ENCODE results near the gene P2RX1. TPM values are rescaled to one million over a fixed set of nuclear protein-coding genes. Genes with fewer than 3 reads are reported as not detected.
A peak's percentile ranks its signal among the peaks of the same experiment; 100 is the strongest.

P2RX1 gene
- total and polyA plus RNA-seq, 2 of the 4 experiments (the other 2 are of a cell fraction), result not detected

- in situ Hi-C loops (cut with MboI; ENCODE audit: low sequenced_read_pairs), result no loop called here
- Histone ChIP-seq H3K4ac (ENCODE audit: low read depth, low read length) (no peak overlapping the region), H3K14ac (replicated peaks; ENCODE audit: low read depth, low read length) (no peak overlapping the region), H3K79me1 (ENCODE audit: low read depth in 1 of 2, low read length in 2 of 2) (peaks cover 0 to 7% of the 10 kb centered on the region in 2 experiments; a peak in 2 of 4 replicates), H3K18ac (ENCODE audit: low read depth, low read length) (no peak overlapping the region), H4K20me1 (ENCODE audit: insufficient read depth, low read length) (peaks cover 6% of the 10 kb centered on the region; the same call in 1 of the 2 replicates), H3K23ac (ENCODE audit: low read depth, low read length) (no peak overlapping the region), H3K27ac (ENCODE audit: insufficient read depth, low read length) (no peak overlapping the region), H3K9ac (ENCODE audit: low read depth, low read length) (no peak overlapping the region), H2BK120ac (ENCODE audit: low read depth, low read length) (no peak overlapping the region), H4K5ac (ENCODE audit: low read depth, low read length) (no peak overlapping the region), H2BK20ac (ENCODE audit: low read depth, low read length) (no peak overlapping the region), H4K8ac (ENCODE audit: low read depth in 2 of 2, low read length in 2 of 2) (no peak overlapping the region), H2BK15ac (ENCODE audit: low read depth, low read length) (no peak overlapping the region), H3K56ac (ENCODE audit: extremely low read depth, insufficient read depth, low read length) (no peak overlapping the region), H3K4me2 (ENCODE audit: low read depth, low read length) (no peak overlapping the region), H4K91ac (ENCODE audit: insufficient read depth, low read depth, low read length) (no peak overlapping the region), H3K4me1 (ENCODE audit: control insufficient read depth, insufficient read depth, low read length) (peaks cover 10% of the 10 kb centered on the region), H2AFZ (replicated peaks; ENCODE audit: low read length, poor library complexity) (peak overlapping the region; percentile 8), H3K27me3 (ENCODE audit: control insufficient read depth, insufficient read depth, low read length) (peaks cover 2% of the 10 kb centered on the region; the same call in 1 of the 2 replicates), H2AK5ac (ENCODE audit: low read depth, low read length) (peak overlapping the region; percentile 12; the same call in 1 of the 2 replicates), H3K36me3 (ENCODE audit: control insufficient read depth, insufficient read depth, low read length) (no peaks in the 10 kb centered on the region), H2BK5ac (ENCODE audit: low read depth, low read length, poor library complexity, severe bottlenecking) (no peak overlapping the region), H3K4me3 (ENCODE audit: insufficient read depth, low read depth, low read length) (no peak overlapping the region), H3K9me1 (ENCODE audit: insufficient read depth, low read length) (peaks cover 17% of the 10 kb centered on the region; the same call in 1 of the 2 replicates), H3K9me3 (ENCODE audit: control insufficient read depth, insufficient read depth, low read length) (no peaks in the 10 kb centered on the region), H2AK9ac (replicated peaks; ENCODE audit: low read depth, low read length, poor library complexity) (peak overlapping the region; percentile 23)
- WGBS, 2 experiments (ENCODE audit: extremely low coverage in 2 of 2, insufficient read length in 1 of 2), result 67% methylated on average over 6 of the region's 15 CpGs; no CpG with 5 or more reads in 1 of the 2 experiments
- BruUV-seq (replicated peaks), result no TSS peak
- intact Hi-C loops (cut with micrococcal nuclease), result no loop called here
- DNase-seq (no peak), ATAC-seq (ENCODE audit: low read depth) (no peak)
- dilution Hi-C loops (cut with HindIII; ENCODE audit: low sequenced_read_pairs, unreplicated experiment), result no loop called here
- TF ChIP-seq ELK1 (IDR thresholded peaks at IDR 0.05; ENCODE audit: borderline replicate concordance, low read depth, low read length), result no peak
- TF ChIP-seq CTCF (conservative IDR thresholded peaks at IDR 0.05; ENCODE audit: low read depth, low read length), result no peak
- no peak for TF ChIP-seq FOS (IDR thresholded peaks at IDR 0.05; ENCODE audit: low read depth, low read length)
- TF ChIP-seq MAZ (IDR thresholded peaks at IDR 0.05; ENCODE audit: borderline replicate concordance, low read depth, low read length), result no peak
- no peak for TF ChIP-seq NFE2L2 (IDR thresholded peaks at IDR 0.05; ENCODE audit: low read depth, low read length)
- CTCF ChIA-PET, result interaction anchor here (0.6 to 1.6 kb wide), 3 partner anchors 9 to 112 kb away, joined by 3 to 4 read pairs (median 4); no protein-coding TSS in a partner anchor
- POLR2A ChIA-PET (ENCODE audit: unreplicated experiment), result no interaction called here
Observed at GRCh38 chr17:3896108-3896967, 19.9 kb downstream of the P2RX1 start.
